Activated CD4-positive, CD25-positive, alpha-beta regulatory T cell (primary cell): ENCODE measurements around the gene FTHL17.

ENCODE experiments used
- DNase-seq, 4 experiments: peaks; one replicate each; lab custom pipeline; 2025; lab: John Stamatoyannopoulos, UW

The FTHL17 gene

GRCh38 chrX:31071725-31072124 lies at the start of gene FTHL17:
TSS of gene FTHL17 (minus strand) at chrX:31072041. CDS start at chrX:31071953, 88 bp downstream.
- no peak for DNase-seq

GRCh38 chrX:31117266-31117665 lies 45.4 kb upstream of the FTHL17 start:
- DNase-seq = no peak

GRCh38 chrX:31115398-31115797 lies 43.6 kb upstream of the FTHL17 start:
- no peak for DNase-seq

- no peak for DNase-seq
Observed at GRCh38 chrX:31114858-31115257, 43.0 kb upstream of the FTHL17 start.

- no peak for DNase-seq
Observed at GRCh38 chrX:31112226-31112999, 40.6 kb upstream of the FTHL17 start.

- DNase-seq = no peak
Observed at GRCh38 chrX:31110657-31111056, 38.8 kb upstream of the FTHL17 start.

GRCh38 chrX:31099536-31100090 lies 27.8 kb upstream of the FTHL17 start:
- no peak for DNase-seq

GRCh38 chrX:31098079-31098478 lies 26.2 kb upstream of the FTHL17 start:
- no peak for DNase-seq

GRCh38 chrX:31093639-31093975 lies 21.8 kb upstream of the FTHL17 start:
- no peak for DNase-seq

- no peak for DNase-seq
Observed at GRCh38 chrX:31092970-31093638, 21.3 kb upstream of the FTHL17 start.

- no peak for DNase-seq
Observed at GRCh38 chrX:31092476-31092875, 20.6 kb upstream of the FTHL17 start.

- DNase-seq = no peak
Observed at GRCh38 chrX:31091819-31092218, 20.0 kb upstream of the FTHL17 start.

GRCh38 chrX:31074522-31074921 lies 2.7 kb upstream of the FTHL17 start:
- DNase-seq = no peak

- DNase-seq = no peak
Observed at GRCh38 chrX:31071262-31071661, 579 bp downstream of the FTHL17 start.

- no peak for DNase-seq
Observed at GRCh38 chrX:31070057-31070468, 1.8 kb downstream of the FTHL17 start.

- DNase-seq = no peak
Observed at GRCh38 chrX:31063114-31063513, 8.7 kb downstream of the FTHL17 start.

- no peak for DNase-seq
Observed at GRCh38 chrX:31061091-31061490, 10.8 kb downstream of the FTHL17 start.

GRCh38 chrX:31060016-31060415 lies 11.8 kb downstream of the FTHL17 start:
- DNase-seq = no peak

- DNase-seq = no peak
Observed at GRCh38 chrX:31058284-31058683, 13.6 kb downstream of the FTHL17 start.

GRCh38 chrX:31057691-31058090 lies 14.2 kb downstream of the FTHL17 start:
- DNase-seq = no peak

GRCh38 chrX:31057291-31057690 lies 14.6 kb downstream of the FTHL17 start:
- DNase-seq = no peak

GRCh38 chrX:31053621-31054020 lies 18.2 kb downstream of the FTHL17 start:
- no peak for DNase-seq

- no peak for DNase-seq
Observed at GRCh38 chrX:31039327-31039711, 32.5 kb downstream of the FTHL17 start.
